Islet of Langerhans (tissue), 1 donor: ENCODE data around the gene RACK1.
"Not testable (repeated sequence)": the region's sequence is repeated elsewhere in the genome, so short reads cannot be mapped to it uniquely, and the experiment has no call there.

Experiments used
- FAIRE-seq: peaks from one replicate; lab custom pipeline; 2011; peaks lifted over from hg19 to GRCh38; lab: Jason Lieb, UNC

The RACK1 gene

DNA sequence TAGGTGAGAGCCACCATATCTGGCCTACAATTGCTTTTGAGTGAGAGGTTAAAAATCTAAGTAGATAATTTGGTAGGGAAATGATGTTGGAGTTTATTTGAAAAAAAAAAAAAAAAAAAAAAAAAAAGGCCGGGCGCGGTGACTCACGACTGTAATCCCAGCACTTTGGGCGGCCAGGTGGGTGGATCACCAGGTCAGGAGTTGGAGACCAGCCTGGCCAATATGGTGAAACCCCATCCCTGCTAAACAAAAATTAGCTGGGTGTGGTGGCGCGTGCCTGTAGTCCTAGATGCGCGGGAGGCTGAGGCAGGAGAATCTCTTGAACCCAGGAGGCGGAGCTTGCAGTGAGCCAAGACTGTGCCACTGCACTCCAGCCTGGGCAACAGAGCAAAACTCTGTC, 29.5 kb downstream of the RACK1 start:
- not testable (repeated sequence) for FAIRE-seq

DNA sequence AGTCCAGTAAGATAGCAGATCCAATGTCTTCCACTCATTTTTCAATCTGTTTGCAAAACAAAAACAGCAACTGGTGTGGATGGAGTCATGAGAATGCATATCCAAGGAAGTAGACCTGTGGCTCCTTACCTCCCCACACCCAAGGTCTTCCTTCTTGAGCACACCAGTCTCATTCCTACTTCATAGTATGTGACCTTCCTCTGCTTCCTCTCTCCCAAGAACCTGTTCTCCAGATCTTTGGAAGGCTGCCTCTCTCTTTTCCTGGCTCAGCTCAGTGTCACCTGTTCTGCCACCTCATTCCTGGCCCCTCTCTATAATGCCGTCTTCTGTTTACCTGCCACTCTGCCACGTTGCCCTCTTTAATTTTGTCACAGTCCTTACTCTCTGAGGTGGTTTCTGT, 30.8 kb downstream of the RACK1 start:
- no peak for FAIRE-seq

DNA sequence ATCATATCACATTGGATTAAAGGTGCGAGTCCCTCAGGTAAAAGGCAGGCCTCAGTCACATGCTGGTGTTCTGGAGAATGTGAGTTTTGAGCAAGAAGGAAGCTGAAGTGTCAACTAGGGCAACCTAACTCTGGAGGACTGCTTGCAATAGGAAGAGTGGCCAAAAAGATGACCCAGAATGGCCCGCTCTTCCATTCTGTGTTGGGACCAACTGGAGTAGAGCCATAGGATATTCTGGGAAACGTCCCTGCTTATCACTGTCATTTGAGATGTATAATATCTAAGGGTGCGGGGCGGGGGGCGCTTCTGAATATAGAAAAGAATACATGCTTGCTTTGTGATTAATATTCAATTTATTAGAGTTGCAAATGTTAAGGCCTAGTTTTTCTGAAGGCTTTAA, 31.6 kb downstream of the RACK1 start:
- FAIRE-seq, result no peak

DNA sequence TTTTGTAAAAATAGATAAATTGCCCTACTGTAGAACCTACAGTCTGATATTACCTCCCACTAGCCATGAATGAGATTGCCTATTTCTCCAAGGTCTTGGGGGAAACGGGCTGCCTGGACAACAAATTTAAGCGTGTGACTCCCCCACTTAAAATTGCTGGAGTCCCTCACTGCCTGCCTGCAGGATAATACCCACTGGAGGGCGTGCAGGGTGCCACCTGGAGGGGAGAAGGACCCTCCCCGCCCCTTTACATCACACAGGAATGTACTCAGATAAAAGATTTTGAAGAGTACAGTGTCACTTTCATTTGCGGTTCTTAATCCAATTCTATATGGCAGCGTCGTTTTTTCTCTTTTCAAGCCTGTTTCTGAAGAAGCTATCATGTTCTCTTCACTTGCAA, 32.5 kb downstream of the RACK1 start:
- FAIRE-seq, result no peak

GRCh38 chr5:181210698-181211097, 33.0 kb downstream of the RACK1 start:
- not testable (repeated sequence) for FAIRE-seq

DNA sequence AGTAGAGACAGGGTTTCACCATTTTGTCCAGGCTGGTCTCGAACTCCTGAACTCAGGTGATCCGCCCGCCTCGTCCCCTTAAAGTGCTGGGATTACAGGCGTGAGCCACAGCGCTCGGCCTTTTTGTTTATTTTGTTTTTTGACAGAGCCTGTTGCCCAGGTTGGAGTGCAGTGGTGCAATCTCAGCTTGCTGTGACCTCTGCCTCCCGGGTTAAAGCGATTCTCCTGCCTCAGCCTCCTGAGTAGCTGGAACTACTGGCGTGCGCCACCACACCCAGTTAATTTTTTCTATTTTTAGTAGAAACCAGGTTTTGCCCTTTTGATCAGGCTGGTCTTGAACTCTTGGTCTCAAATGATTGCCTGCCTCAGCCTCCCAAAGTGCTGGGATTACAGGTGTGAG, 33.6 kb downstream of the RACK1 start:
- not testable (repeated sequence) for FAIRE-seq

- FAIRE-seq, result not testable (repeated sequence)
These were observed 34.7 kb downstream of the RACK1 start for GRCh38 chr5:181209006-181209405.

- no peak for FAIRE-seq
These were observed 35.8 kb downstream of the RACK1 start for GRCh38 chr5:181207960-181208253.

DNA sequence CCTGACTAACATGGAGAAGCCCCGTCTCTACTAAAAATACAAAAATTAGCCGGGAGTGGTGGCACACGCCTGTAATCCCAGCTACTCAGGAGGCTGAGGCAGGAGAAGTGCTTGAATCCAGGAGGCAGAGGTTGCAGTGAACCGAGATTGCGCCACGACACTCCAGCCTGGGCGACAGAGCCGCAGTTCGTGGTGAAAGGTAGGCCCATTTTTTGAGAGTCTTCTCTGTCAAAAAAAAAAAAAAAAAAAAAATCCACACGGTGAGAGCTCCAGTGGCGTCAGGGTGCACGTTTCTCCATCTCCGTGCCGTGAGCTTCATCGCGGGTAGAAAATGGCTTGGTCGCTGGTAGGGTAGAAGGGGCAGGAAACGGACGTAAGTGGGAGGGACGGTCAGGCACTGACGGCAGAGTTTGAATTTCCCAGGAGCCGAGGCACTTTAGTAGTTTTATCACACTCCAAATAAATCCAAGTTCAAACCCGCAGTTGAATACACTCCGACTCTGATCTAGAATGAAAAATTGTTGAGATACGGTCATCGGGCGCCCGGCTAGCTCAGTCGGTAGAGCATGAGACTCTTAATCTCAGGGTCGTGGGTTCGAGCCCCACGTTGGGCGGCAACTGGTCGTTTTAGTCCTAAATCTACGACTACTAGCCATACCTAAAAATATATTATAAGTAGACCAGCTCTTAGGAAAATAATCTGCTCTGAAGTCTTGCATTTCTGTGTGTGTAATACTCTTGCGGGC, 36.3 kb downstream of the RACK1 start:
- no peak for FAIRE-seq

DNA sequence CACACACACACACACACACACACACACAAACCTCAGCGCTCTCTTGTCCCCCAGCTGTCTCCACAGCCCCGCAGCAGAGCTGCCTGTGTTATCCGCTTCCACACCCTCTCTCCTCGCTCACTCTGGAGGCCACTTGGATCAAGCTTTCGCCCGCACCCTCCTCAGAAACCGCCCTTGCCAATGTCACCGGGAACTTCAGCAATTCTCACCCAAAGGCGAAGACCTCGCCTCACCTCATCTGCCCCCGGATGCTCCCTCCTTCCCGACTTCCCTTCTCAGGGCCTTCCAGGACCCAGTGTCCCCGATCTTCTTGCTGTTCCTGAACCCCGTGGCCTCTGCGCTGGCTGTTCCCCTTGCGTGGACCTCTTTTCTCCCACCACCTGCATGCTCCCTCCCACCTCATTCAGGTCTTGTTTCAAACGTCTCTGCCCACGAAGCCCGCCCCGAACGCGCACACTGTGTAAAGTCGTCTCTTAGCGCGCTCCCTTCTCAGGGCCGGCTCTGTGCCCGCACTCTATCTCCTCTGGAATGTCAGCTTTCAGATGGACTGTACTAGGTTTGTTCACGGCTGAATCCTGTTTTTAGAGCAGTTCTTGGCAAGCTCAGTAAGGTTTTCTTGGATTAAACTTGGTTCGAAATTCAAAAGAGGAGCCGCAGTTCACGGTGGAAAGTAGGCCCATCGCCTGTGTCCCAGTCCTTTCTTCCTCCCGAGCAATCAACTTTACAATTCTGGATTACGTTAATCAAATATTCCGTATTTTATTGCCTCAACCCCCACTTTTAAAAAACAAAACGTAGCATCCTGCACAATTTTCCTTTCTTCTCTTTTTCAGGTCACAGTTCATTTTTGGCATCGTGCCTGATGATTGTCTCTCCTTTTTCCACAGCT, 37.7 kb downstream of the RACK1 start:
- FAIRE-seq, result no peak

DNA sequence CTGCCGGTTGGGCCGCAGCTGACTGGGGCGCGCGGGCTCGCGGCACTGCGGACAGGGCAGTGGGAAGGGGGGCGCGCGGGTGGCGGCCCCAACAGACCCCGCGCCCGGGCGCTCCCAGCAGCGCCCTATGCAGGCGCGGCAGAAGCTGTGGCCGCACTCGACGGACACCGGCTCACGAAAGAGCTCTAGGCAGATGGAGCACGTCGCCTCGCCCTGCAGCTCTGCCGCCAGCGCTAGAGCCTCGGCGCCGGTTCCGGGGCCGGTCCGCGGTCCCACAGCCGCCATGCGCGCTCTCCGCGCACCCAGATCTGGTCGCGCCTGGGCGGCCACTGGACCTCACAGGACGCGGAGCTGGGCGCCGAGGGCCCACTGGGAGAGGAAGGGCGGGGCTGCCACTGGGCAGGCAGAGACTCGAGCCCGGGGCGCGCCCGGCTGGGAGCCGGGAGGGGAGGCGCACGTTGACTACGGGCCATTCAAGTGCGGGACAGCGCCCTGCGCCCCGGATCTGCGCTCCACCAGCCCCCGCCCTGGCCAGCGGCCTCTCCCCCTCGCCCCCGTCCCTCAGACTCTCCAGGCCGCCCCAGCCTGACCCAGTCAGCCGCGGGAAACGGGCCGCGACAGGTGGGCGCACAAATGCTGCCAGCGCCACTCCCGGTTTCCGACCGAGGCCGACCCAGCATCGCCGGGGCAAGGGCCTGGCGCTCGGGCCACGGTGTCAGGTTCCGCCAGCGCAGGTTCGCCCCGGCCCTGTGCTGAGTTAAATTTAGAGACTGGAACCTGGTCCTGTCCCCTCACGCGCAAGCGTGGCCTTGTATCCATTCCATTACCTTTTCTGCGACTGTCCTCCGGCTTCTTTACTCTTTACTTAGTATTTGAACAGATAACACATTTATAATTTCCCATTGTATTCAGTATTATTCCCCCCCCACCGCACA, 38.6 kb downstream of the RACK1 start, which contains the start of gene TRIM7:
TRIM7 (minus strand) TSS at position 371 of the 935 bp plus-strand sequence; CDS start at position 285, 86 bp downstream.
- FAIRE-seq, result no peak

- FAIRE-seq, result no peak
These were observed 39.4 kb downstream of the RACK1 start for GRCh38 chr5:181204113-181204825.

- FAIRE-seq, result no peak
These were observed 40.0 kb downstream of the RACK1 start for GRCh38 chr5:181203777-181204112.

DNA sequence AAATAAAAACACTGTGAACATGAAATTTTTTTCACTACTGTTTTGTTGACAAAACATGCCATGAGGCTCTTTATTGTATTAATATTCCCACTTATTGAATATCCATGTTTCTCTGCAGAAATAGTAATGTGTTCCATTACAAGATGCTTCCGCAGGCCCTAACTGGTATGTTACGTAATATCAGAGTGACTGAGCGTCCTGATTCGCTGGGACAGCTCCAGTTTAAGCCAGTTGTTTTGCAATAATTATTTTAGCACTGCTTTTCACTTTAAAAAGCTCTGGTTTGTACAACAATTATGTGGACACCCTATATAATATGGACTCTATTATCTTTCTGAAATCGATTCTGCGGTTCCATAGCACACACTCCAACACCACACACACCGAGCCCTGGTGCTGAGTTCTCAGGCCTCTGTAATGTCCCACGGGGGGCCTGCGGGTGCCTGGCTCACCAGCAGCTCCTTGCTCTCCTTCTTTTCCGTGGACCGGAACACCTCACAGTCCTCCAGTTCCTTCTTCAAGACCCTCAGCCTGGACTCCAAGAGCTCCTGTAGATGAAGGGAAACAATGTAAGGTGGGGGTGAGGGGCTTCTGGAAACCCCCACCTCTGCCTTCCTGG, 40.5 kb downstream of the RACK1 start:
- FAIRE-seq, result no peak

DNA sequence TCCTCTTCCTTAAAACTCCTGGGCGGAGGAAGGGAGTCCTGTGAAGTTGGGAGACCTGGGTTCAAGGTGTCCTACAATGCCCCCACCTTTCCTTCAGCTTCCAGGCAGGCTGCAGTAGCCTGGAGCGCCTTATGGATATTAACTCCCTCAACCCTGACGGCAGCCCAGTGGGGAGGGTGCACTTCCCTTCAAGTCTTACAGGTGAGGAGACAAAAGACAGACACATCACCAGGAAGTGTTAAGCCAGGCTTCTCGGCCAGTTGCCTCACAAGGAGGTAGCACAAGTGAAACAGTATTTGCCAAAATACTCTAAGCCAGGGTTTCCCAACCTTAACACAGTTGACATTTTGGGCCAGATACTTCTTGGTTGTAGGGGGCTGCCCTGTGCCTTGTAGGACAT, 42.9 kb downstream of the RACK1 start:
- FAIRE-seq, result no peak

- FAIRE-seq, result no peak
These were observed 43.6 kb downstream of the RACK1 start for GRCh38 chr5:181199881-181200638.

GRCh38 chr5:181198905-181199519, 44.7 kb downstream of the RACK1 start:
- FAIRE-seq, result no peak

DNA sequence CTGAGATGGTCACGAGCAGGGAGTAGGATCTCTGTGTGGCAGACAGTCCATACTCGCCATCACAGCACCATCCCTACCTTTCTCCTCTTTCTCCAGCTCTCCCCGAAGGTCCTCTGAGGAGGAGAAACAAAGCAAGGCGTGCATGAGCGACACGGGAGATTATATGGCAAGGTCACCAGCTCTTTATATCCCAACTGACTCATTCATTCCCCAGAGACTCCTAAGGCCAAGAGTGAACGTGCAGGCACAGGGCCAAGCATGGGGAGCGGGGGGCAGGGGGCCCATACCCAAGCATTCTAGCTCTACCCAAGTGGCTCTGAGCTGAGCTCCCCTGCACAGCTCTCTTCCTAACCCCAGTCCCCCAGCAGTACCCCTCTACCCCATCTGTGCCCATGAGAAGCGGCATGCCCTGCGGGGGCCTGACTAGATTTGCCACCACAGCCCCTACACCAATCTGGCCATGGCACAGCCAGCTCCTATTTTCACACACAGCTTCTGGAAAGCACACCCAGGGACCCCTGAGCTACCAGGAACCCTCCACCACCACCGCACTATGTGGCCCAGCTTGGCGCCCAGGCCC, 45.5 kb downstream of the RACK1 start:
- no peak for FAIRE-seq

DNA sequence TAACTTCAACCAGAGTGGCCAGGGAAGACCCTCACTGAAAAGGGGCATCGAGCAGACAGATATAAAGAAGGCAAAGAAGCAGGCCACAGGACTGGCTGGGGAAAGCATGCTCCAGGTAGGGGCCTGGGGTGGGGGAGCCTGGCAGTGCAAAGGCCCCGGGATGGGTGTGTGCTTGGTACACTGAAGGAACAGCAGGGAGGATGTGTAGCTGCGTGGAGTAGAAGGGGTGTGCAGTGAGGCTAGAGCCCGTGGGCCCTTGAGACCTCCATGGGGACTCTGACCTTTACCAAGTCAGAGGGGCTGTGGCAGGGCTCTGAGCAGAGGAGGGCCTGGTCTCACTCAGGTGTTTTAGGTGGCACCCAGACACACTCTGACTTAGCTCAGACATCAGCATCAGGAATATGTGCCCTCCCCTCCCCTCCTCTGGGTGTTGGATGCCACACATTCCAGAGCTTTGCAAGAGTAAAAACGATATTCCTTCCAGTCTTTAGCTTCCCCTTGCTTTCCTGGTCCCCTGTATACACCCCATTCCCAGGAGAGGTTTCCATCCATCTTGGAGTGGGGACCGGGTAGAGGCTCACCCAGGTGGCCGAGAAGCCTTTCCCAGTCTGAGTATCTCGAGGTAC, 46.3 kb downstream of the RACK1 start:
- no peak for FAIRE-seq
